ENCODE results near the gene GPR135. TPM values are rescaled to one million over a fixed set of nuclear protein-coding genes. Genes with fewer than 3 reads are reported as not detected.

Gene GPR135
- total RNA-seq, 1 donor from 2014 or later: 2.1 TPM

GRCh38 chr14:59427653-59428580 is 37.3 kb downstream of the GPR135 start:
- Histone ChIP-seq H3K4me3 (no peak overlapping the region), H3K4me1 (peaks cover 10% of the 10 kb centered on the region), H3K27me3 (no peaks in the 10 kb centered on the region), H3K27ac (no peak overlapping the region), H3K36me3 (no peaks in the 10 kb centered on the region), H3K9me3 (no peaks in the 10 kb centered on the region)
- TF ChIP-seq CTCF (IDR thresholded peaks at IDR 0.05): no peak
- ATAC-seq (peak; percentile 33), DNase-seq (no peak)
- intact Hi-C loops (cut with DNase I): no loop called here

GRCh38 chr14:59425322-59425935 is 39.8 kb downstream of the GPR135 start:
- DNase-seq (no peak), ATAC-seq (peak; percentile 27)
- intact Hi-C loops (cut with DNase I): no loop called here
- H3K4me3 ChIP-seq: no peak overlapping the region
- peak overlapping the region; percentile 25 for H3K27ac ChIP-seq
- TF ChIP-seq CTCF (IDR thresholded peaks at IDR 0.05): no peak
- H3K36me3 ChIP-seq: no peaks in the 10 kb centered on the region
- H3K27me3 ChIP-seq: no peaks in the 10 kb centered on the region
- H3K9me3 ChIP-seq: no peaks in the 10 kb centered on the region
- peaks cover 10% of the 10 kb centered on the region for H3K4me1 ChIP-seq

- no peaks in the 10 kb centered on the region for H3K9me3 ChIP-seq
- H3K36me3 ChIP-seq: no peaks in the 10 kb centered on the region
- DNase-seq (no peak), ATAC-seq (peak; percentile 16)
- H3K4me3 ChIP-seq: no peak overlapping the region
- no peaks in the 10 kb centered on the region for H3K27me3 ChIP-seq
- peak overlapping the region; percentile 25 for H3K27ac ChIP-seq
- no peak for TF ChIP-seq CTCF (IDR thresholded peaks at IDR 0.05)
- H3K4me1 ChIP-seq: peaks cover 10% of the 10 kb centered on the region
- intact Hi-C loops (cut with DNase I): no loop called here
Observed at GRCh38 chr14:59424341-59425071, 40.7 kb downstream of the GPR135 start.

GRCh38 chr14:59422069-59422881 is 42.9 kb downstream of the GPR135 start:
- Histone ChIP-seq H3K4me3 (no peak overlapping the region), H3K27ac (no peak overlapping the region), H3K9me3 (no peaks in the 10 kb centered on the region), H3K27me3 (no peaks in the 10 kb centered on the region), H3K4me1 (peaks cover 6% of the 10 kb centered on the region), H3K36me3 (no peaks in the 10 kb centered on the region)
- ATAC-seq: peak; percentile 14
- intact Hi-C loops (cut with DNase I): no loop called here
- TF ChIP-seq CTCF (IDR thresholded peaks at IDR 0.05): peak; percentile 30
- DNase-seq: no peak

- ATAC-seq (no peak), DNase-seq (no peak)
- Histone ChIP-seq H3K4me1 (no peaks in the 10 kb centered on the region), H3K27ac (no peak overlapping the region), H3K9me3 (no peaks in the 10 kb centered on the region), H3K36me3 (no peaks in the 10 kb centered on the region), H3K27me3 (no peaks in the 10 kb centered on the region), H3K4me3 (no peak overlapping the region)
- TF ChIP-seq CTCF (IDR thresholded peaks at IDR 0.05): no peak
- intact Hi-C loops (cut with DNase I): no loop called here
Observed at GRCh38 chr14:59419303-59419702, 45.9 kb downstream of the GPR135 start.
